ENCODE measurements around the gene BRD1.

BRD1 gene

GRCh38 chr22:49812838-49813237 lies 14.8 kb downstream of the BRD1 start:
- no peak for TF ChIP-seq CTCF (IDR thresholded peaks at IDR 0.05; ENCODE audit: low read depth, low read length)
- no peak overlapping the region for H3K4me3 ChIP-seq (ENCODE audit: low read depth, low read length)

- no peak overlapping the region for H3K4me3 ChIP-seq (ENCODE audit: low read depth, low read length)
- no peak for TF ChIP-seq CTCF (IDR thresholded peaks at IDR 0.05; ENCODE audit: low read depth, low read length)
Observed at GRCh38 chr22:49811020-49811791, 16.5 kb downstream of the BRD1 start.

- no peak overlapping the region for H3K4me3 ChIP-seq (ENCODE audit: low read depth, low read length)
- no peak for TF ChIP-seq CTCF (IDR thresholded peaks at IDR 0.05; ENCODE audit: low read depth, low read length)
Observed at GRCh38 chr22:49810363-49811019, 17.2 kb downstream of the BRD1 start.

- no peak for TF ChIP-seq CTCF (IDR thresholded peaks at IDR 0.05; ENCODE audit: low read depth, low read length)
- no peak overlapping the region for H3K4me3 ChIP-seq (ENCODE audit: low read depth, low read length)
Observed at GRCh38 chr22:49807780-49808708, 19.6 kb downstream of the BRD1 start.

GRCh38 chr22:49807129-49807528 lies 20.5 kb downstream of the BRD1 start:
- TF ChIP-seq CTCF (IDR thresholded peaks at IDR 0.05; ENCODE audit: low read depth, low read length) = no peak
- no peak overlapping the region for H3K4me3 ChIP-seq (ENCODE audit: low read depth, low read length)

- no peak overlapping the region for H3K4me3 ChIP-seq (ENCODE audit: low read depth, low read length)
- no peak for TF ChIP-seq CTCF (IDR thresholded peaks at IDR 0.05; ENCODE audit: low read depth, low read length)
Observed at GRCh38 chr22:49803737-49804375, 23.8 kb downstream of the BRD1 start.
